SU-DHL-6 (cell line): ENCODE measurements around the gene SPG21.

Experiments used
- H2AFZ ChIP-seq: fragments of 200-600 bp; sonication (generic); 2 replicates; pipeline ENCODE4 v1.6.1; 2014; ENCODE audit warnings: low read depth, mild to moderate bottlenecking, moderate library complexity, mixed read lengths, antibody characterized with exemption, low read length; ENCODE audit not compliant: severe bottlenecking
- H3F3A ChIP-seq: fragments of 200-600 bp; shearing (Covaris generic); 2 replicates; pipeline ENCODE4 v1.6.0; 2016; ENCODE audit warnings: antibody characterized with exemption, mild to moderate bottlenecking; ENCODE audit not compliant: insufficient read depth
- H3K27ac ChIP-seq: fragments of 200-600 bp; sonication (generic); 2 replicates; pipeline ENCODE4 v1.5.1; 2016; ENCODE audit warnings: low read depth, mild to moderate bottlenecking, low read length, moderate library complexity, mixed read lengths
- H3K27me3 ChIP-seq: fragments of 200-600 bp; sonication (generic), shearing (Covaris generic); 2 replicates; pipeline ENCODE4 v1.6.0; 2014; ENCODE audit warnings: mild to moderate bottlenecking, low read length
- H3K36me3 ChIP-seq: fragments of 200-600 bp; sonication (generic); 2 replicates; pipeline ENCODE4 v1.6.1; 2014; ENCODE audit warnings: mild to moderate bottlenecking, low read length, mixed read lengths
- H3K4me2 ChIP-seq: fragments of 300-600, 200-600 bp; shearing (Covaris generic), sonication (generic); 2 replicates; pipeline ENCODE4 v1.6.0; 2014; ENCODE audit warnings: low read length, low read depth, mild to moderate bottlenecking; ENCODE audit not compliant: poor library complexity, severe bottlenecking
- H3K4me3 ChIP-seq: fragments of 200-600 bp; sonication (generic); 2 replicates; pipeline ENCODE4 v1.5.1; 2014; ENCODE audit warnings: antibody characterized with exemption, low read length, mild to moderate bottlenecking, mixed read lengths; ENCODE audit not compliant: insufficient read depth, poor library complexity, severe bottlenecking
- H3K79me2 ChIP-seq: fragments of 200-600 bp; sonication (generic); 2 replicates; pipeline ENCODE4 v1.6.1; 2014; ENCODE audit warnings: mild to moderate bottlenecking, low read length, moderate library complexity; ENCODE audit not compliant: insufficient read depth
- H3K9ac ChIP-seq: fragments of 200-600 bp; sonication (generic); 2 replicates; pipeline ENCODE4 v1.7.0; 2014; ENCODE audit warnings: mild to moderate bottlenecking, low read length
- H3K9me2 ChIP-seq: fragments of 200-600 bp; sonication (generic); replicated peaks from 2 replicates; pipeline ENCODE4 v1.6.1; 2014; ENCODE audit warnings: low read length; ENCODE audit not compliant: insufficient read depth
- H3K9me3 ChIP-seq: fragments of 200-600 bp; sonication (generic); 2 replicates; pipeline ENCODE4 v1.6.1; 2014; ENCODE audit warnings: low read length, mixed read lengths; ENCODE audit not compliant: insufficient read depth
- H4K20me1 ChIP-seq: fragments of 200-600 bp; sonication (generic); 2 replicates; pipeline ENCODE4 v1.6.1; 2014; ENCODE audit warnings: low read depth, mild to moderate bottlenecking, antibody characterized with exemption, low read length, moderate library complexity, mixed read lengths
- EZH2phosphoT487 ChIP-seq: fragments of 200-600 bp; sonication (generic), shearing (Covaris generic); conservative IDR thresholded peaks from 2 replicates; pipeline ENCODE4 v1.6.1; 2018; ENCODE audit warnings: mild to moderate bottlenecking, antibody characterized with exemption, low read length, moderate library complexity, mixed read lengths
- TF ChIP-seq, protein P1 (sequence below): fragments of 200-600 bp; sonication (generic); IDR thresholded peaks from one replicate; pipeline ENCODE4 v1.5.1; 2017; ENCODE audit warnings: antibody characterized with exemption, mild to moderate bottlenecking, low read length, moderate library complexity; ENCODE audit not compliant: insufficient read depth, poor library complexity, severe bottlenecking

The SPG21 gene, protein sequence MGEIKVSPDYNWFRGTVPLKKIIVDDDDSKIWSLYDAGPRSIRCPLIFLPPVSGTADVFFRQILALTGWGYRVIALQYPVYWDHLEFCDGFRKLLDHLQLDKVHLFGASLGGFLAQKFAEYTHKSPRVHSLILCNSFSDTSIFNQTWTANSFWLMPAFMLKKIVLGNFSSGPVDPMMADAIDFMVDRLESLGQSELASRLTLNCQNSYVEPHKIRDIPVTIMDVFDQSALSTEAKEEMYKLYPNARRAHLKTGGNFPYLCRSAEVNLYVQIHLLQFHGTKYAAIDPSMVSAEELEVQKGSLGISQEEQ

GRCh38 chr15:64989416-64990167 lies at the start of gene SPG21:
Gene SPG21 (minus strand): TSS chr15:64989914. CDS start chr15:64983569, 6,345 bp downstream.
- Histone ChIP-seq H2AFZ (peak within 1 kb of the TSS; percentile 91), H3K9me3 (no peaks in the 10 kb centered on the region), H4K20me1 (no peaks in the 10 kb centered on the region), H3F3A (peaks cover 12% of the 10 kb centered on the region), H3K9ac (peak within 1 kb of the TSS; percentile 91), H3K27ac (peak within 1 kb of the TSS; percentile 70), H3K9me2 (no peaks in the 10 kb centered on the region), H3K79me2 (peaks cover 38% of the 10 kb centered on the region), H3K4me2 (peak within 1 kb of the TSS; percentile 82), H3K36me3 (no peaks in the 10 kb centered on the region), H3K4me3 (peak within 1 kb of the TSS; percentile 97), H3K27me3 (no peaks in the 10 kb centered on the region)
- TF ChIP-seq EZH2phosphoT487 = no peak
- TF ChIP-seq, protein P1, sequence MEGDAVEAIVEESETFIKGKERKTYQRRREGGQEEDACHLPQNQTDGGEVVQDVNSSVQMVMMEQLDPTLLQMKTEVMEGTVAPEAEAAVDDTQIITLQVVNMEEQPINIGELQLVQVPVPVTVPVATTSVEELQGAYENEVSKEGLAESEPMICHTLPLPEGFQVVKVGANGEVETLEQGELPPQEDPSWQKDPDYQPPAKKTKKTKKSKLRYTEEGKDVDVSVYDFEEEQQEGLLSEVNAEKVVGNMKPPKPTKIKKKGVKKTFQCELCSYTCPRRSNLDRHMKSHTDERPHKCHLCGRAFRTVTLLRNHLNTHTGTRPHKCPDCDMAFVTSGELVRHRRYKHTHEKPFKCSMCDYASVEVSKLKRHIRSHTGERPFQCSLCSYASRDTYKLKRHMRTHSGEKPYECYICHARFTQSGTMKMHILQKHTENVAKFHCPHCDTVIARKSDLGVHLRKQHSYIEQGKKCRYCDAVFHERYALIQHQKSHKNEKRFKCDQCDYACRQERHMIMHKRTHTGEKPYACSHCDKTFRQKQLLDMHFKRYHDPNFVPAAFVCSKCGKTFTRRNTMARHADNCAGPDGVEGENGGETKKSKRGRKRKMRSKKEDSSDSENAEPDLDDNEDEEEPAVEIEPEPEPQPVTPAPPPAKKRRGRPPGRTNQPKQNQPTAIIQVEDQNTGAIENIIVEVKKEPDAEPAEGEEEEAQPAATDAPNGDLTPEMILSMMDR = no peak

DNA sequence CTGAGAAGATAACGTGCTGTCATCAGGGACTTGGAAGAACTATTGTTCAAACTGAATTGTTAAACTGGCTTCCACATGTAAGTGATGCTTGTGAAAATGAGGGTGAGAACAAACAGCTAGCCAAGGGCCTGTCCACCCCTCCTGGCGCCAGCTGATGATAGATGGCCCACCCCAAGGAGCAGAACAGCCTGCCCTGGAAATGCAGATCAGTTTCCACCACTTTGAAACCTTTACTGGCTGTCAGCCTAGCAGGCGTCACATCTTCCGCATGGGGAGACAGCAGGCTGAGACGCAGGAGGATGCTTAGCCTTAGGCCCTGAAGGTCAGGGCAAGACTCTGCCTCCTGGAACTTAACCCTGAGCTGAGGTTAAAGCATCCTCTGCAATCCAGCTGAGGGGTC lies 49.1 kb upstream of the SPG21 start:
- Histone ChIP-seq H3K36me3 (no peaks in the 10 kb centered on the region), H3K9ac (no peak overlapping the region)

GRCh38 chr15:65038428-65038827 lies 48.7 kb upstream of the SPG21 start:
- no peaks in the 10 kb centered on the region for H4K20me1 ChIP-seq
- H3F3A ChIP-seq = peaks cover 6% of the 10 kb centered on the region; the same call in 1 of the 2 replicates
- no peaks in the 10 kb centered on the region for H3K36me3 ChIP-seq
- no peaks in the 10 kb centered on the region for H3K9me2 ChIP-seq
- H3K9me3 ChIP-seq = no peaks in the 10 kb centered on the region
- H2AFZ ChIP-seq = no peak overlapping the region
- no peak overlapping the region for H3K27ac ChIP-seq
- H3K79me2 ChIP-seq = no peaks in the 10 kb centered on the region
- H3K9ac ChIP-seq = no peak overlapping the region
- TF ChIP-seq EZH2phosphoT487 = no peak
- TF ChIP-seq, protein P1 = no peak
- H3K4me3 ChIP-seq = no peak overlapping the region
- no peaks in the 10 kb centered on the region for H3K27me3 ChIP-seq
- no peak overlapping the region for H3K4me2 ChIP-seq

More for the DNA sequence above, 49.1 kb upstream of the SPG21 start:
- no peak overlapping the region for H3K4me2 ChIP-seq
- H4K20me1 ChIP-seq = no peaks in the 10 kb centered on the region
- H3F3A ChIP-seq = peaks cover 2% of the 10 kb centered on the region; the same call in 1 of the 2 replicates
- H3K4me3 ChIP-seq = no peak overlapping the region
- no peaks in the 10 kb centered on the region for H3K27me3 ChIP-seq
- no peak for TF ChIP-seq EZH2phosphoT487
- TF ChIP-seq, protein P1 = no peak
- H2AFZ ChIP-seq = no peak overlapping the region
- H3K9me2 ChIP-seq = no peaks in the 10 kb centered on the region
- no peaks in the 10 kb centered on the region for H3K79me2 ChIP-seq
- H3K9me3 ChIP-seq = no peaks in the 10 kb centered on the region
- H3K27ac ChIP-seq = no peak overlapping the region
